ENCODE results near the gene EIF4H.
"Not testable (repeated sequence)": the region's sequence is repeated elsewhere in the genome, so short reads cannot be mapped to it uniquely, and the experiment has no call there.

Gene EIF4H

GRCh38 chr7:74202841-74203556 lies 28.8 kb downstream of the EIF4H start:
- peak; percentile 24 for DNase-seq

DNA sequence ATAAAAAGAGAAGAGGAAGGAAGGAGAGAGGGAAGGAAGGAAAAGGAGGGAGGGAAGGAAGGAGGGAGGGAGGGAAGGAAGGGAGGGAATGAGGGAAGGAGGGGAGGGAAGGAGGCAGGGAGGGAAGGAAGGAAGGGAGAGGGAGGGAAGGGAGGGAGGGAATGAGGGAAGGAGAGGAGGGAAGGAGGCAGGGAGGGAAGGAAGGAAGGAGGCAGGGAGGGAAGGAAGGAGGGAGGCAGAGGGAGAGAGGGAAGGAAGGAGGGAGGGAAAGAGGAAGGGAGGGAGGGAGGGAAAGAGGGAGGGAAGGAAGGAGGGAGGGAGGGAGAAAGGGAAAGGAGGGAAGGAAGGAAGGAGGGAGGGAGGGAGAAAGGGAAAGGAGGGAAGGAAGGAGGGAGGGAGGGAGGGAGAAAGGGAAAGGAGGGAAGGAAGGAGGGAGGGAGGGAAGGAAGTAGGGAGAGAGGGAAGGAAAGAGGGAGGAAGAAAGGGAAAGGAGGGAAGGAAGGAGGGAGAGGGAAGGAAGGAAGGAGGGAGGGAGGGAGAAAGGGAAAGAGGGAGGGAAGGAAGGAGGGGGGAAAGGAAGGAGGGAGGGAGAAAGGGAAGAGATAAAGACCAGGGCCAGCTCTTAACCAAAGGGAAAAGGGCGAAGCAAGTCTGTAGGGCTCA lies 29.9 kb downstream of the EIF4H start:
- DNase-seq, result no peak

- not testable (repeated sequence) for DNase-seq
These were observed 31.9 kb downstream of the EIF4H start for GRCh38 chr7:74206052-74206451.

- DNase-seq, result peak; percentile 82
These were observed 32.5 kb downstream of the EIF4H start for GRCh38 chr7:74206589-74207120.

DNA sequence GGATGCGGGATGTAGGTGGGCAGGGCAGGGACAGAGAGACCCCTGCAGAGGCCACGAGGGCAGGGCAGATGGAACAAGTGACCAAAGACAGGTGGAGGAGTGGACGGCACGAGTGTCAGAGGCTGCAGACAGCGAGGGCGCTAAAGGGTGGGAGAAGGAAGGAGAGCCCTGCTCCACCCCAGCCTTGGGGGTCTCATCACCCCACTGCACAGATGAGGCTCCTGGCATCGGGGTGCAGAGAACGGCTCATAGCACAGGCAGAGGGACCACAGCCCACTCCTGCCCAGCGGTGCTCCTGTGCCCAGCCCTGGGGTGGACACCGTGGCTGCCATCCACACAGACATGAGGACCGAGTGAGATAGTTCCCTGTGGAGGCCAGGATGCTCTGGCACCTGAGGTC lies 33.4 kb downstream of the EIF4H start:
- no peak for DNase-seq

GRCh38 chr7:74208241-74208640 lies 34.1 kb downstream of the EIF4H start:
- DNase-seq, result not testable (repeated sequence)

DNA sequence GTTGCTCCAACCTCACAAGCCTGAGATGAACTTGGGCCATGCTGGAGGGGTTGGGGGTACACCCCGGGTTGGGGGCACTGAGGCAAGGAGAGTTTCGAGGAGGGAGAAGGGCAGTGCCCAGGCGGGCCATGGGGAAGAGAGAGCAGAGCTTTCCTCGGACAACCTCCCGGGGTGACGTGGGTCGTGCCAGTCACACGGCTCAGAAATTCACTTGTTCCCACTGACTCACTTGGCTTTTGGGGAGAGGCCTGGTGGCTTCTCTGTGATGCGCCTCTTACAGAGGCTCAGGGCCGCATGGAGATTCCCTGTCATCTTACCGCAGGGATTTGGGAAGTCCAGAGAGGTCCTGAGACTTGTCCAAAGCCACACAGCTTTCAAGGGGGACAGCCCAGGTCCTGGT lies 38.5 kb downstream of the EIF4H start:
- DNase-seq, result no peak

GRCh38 chr7:74214816-74215630 lies 40.9 kb downstream of the EIF4H start:
- DNase-seq, result no peak

DNA sequence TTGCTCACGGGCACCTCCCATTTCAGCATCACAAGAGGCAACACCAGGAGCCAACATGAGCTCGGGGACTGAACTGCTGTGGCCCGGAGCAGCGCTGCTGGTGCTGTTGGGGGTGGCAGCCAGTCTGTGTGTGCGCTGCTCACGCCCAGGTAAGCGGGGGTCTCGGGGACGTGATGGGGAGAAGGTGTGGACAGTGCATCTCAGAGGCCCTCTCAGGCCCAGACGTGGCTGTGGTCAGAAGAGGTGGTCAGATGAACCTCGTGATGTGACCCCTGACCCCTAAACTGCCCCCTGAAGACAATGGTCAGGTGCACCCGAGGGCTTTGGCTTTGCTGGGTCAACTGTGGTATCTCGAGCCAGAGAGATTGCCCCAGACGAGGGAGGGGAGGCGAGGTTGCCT lies 41.8 kb downstream of the EIF4H start:
- DNase-seq, result no peak

- DNase-seq, result no peak
These were observed 42.2 kb downstream of the EIF4H start for GRCh38 chr7:74216361-74216761.

DNA sequence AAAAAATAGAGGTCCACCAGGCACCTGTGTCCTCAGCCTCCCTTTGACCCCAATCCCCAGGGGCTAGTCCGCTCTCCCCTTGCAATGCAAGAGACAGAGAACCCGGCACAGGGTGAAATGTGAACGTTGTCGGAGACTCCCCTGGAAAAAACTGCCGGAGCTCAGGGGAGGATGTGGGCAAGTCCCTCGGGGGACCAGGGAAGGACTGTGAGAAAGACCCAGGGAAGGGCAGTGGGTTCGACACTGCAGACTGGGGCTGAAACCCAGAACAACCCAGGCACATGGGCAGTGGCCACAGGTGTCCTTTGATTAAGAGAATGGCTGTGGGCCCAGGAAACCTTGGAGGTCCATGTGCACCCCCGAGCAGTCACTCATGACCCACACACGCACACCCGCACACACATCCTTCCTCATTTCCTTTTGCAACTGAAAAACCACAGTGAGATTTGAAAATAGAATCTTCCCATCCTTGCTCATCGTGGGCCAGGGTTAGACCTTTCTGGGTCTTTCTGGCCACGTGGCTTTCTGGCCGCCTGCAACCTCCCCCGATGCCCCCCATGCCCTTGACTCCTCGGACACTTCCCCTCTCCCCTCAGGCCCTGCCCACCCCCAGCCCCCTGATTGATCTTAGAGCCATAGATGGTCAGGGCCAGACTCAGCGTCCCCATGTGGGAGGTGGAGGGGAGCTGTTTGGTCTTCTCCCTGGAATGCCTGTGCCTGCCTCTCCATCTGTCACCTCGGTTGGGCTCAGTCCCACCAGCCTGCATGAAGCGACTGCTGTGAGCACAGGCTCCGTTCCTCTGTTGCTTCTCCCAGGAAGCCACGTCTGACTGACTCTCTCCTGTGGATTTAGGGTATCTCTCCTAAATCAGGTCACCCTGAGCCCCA lies 43.5 kb downstream of the EIF4H start:
- no peak for DNase-seq

GRCh38 chr7:74218343-74218698 lies 44.2 kb downstream of the EIF4H start:
- no peak for DNase-seq

DNA sequence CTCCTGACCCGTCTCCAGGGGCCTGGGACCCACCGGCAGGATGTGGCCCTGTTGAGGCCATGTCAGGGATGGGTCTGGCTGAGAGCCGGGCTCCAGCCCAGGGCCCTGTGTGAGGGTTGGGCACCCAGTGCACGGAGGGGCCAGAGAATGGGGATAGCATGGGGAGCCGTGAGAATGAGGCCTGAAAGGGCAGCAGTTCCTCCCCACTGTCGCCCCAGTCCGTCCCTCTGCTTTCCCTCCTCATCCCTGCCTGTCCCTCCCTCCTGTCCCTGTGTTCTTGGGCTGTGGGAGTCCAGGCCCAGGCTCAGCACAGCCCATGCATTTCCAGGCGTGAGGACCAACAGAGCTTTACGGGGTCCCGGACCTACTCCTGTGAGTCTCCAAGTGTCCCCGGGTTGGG lies 45.3 kb downstream of the EIF4H start:
- DNase-seq, result no peak

DNA sequence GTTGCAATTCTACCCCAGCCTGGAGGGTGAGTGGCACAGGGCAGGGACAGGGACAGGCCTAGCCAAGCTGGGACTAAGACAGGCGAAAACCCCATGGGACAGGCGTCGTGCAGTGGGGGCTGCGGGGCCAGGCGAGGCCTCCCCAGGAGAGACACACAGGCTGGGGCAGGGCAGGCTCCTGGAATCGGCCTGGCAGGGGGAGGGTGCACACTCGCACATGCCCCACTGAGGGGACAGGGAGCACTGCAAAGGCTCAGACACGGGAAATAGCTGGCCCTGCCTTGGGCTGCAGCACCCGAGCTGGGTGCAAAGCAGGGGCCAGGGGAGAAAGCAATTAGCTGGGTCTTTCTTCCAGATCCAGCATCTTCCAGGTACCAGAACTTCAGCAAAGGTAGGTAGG lies 46.1 kb downstream of the EIF4H start:
- DNase-seq, result no peak

GRCh38 chr7:74221713-74222112 lies 47.6 kb downstream of the EIF4H start:
- DNase-seq, result no peak

DNA sequence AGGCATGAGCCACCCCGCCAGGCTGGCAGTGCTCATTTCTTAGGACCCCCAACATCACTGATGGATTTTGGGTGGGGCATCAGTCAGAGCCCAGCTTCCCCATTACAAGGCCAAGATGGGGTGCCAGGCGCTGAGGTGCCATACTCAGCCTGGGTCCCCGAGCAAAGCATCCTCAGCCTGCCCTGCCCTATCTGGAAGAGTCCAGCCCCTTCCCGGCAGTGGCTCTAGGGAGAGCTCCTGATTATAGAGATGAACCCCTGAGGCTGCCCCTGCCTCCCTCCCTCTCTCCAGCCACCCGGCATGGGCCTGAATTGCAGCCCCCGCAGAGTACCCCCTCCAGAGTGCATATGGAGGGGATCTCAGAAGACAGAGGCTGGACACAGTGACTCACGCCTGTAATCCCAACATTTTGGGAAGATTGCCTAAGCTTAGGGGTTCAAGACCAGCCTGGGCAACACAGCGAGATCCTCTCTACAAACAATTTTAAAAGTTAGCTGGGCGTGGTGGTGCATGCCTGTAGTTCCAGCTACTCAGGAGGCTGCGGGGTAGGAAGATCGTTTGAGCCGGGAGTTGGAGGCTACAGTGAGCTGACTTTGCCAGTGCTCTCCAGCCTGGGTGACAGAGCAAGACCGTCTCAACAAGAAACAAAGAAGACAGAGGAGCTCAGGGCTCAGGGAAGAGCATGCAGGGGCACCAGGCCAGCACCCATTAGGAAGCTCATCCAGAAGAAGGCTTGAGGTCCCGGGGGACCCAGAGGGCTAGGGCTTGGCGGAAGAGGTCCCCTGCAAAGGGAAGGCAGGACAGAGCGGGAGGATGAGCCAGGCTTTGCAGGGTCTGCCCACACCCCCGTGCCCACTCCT lies 48.9 kb downstream of the EIF4H start:
- DNase-seq, result no peak

GRCh38 chr7:74223711-74224510 lies 49.8 kb downstream of the EIF4H start:
- DNase-seq, result no peak

DNA sequence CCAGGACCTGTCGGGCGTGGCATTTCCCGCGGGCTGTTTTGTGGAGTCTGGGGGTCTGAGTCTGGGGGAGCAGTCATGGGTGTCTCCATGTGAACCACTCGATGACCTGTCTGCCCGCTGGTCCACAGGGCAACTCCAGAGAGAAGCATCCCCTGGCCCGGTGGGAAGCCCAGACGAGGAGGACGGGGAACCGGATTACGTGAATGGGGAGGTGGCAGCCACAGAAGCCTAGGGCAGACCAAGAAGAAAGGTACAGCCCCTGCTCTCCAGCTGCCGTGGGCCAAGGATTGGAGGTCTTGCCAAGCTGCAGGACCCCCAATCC lies 50.3 kb downstream of the EIF4H start:
- no peak for DNase-seq

- not testable (repeated sequence) for DNase-seq
These were observed 50.8 kb downstream of the EIF4H start for GRCh38 chr7:74224907-74225306.

GRCh38 chr7:74225400-74225799 lies 51.2 kb downstream of the EIF4H start:
- DNase-seq, result no peak

DNA sequence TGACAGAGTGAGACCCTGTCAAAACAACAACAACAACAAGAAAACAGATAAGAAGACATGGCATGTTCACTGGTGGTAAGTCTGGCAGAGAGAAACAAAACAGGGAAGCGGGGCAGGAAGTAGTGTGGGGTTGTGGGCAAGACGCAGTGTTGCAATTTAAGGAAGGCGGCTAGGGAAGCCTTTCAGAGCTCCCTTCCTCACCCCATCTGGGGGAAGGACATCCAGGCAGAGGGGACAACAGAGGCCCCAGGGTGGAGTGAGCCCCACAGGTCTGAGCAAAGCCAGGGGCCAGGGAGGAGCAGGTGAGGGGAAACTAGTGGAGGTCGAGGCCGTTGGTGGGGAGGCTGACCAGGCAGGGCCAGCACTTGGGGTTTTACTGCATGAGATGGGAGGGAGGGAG lies 52.5 kb downstream of the EIF4H start:
- DNase-seq, result no peak
